Limb (tissue), 2 donors: ENCODE data around the gene PIAS1.
"Not testable (repeated sequence)": the region's sequence is repeated elsewhere in the genome, so short reads cannot be mapped to it uniquely, and the experiment has no call there.

Experiments
- DNase-seq, 2 donors: peaks; one replicate each; pipeline ENCODE4 v3.0.0-alpha.2; 2016; ENCODE audit errors: extremely low spot score in 2 of 2

PIAS1 gene

DNA sequence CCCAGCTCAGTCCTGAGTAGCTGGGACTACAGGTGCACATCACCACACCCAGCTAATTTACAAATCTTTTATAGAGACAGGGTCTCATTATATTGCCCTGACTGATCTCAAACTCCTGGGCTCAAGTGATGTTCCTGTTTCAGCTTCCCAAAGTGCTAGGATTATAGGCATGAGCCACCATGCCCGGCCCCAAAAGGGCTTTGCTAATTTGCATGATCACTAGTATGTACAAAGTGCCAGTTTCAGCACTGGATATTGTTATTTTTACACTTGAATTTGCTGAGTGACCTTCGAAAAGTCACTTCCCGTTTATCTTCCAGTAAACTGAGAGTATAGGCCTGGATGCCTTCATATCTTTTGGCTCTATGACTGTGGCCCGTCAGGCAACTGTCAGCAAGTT, 163.2 kb downstream of the PIAS1 start:
- DNase-seq: no peak

DNA sequence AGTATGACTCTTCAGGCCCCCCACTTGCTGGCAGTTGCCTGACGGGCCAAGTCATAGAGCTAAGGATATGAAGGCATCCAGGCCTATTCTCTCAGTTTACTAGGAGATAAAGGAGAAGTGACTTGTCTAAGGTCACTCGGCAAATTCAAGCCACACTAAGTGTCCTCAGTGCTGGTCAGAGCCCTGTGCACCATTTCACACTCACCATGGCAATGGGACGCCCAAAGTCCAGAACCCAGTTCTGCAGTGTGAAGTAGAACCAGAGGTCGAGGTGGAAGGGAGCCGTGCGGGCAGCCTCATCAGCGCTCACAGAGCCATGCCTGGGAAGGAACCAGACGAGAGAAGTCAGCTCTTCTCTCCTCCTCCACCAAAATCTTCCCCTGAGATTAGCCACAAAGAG, 164.2 kb downstream of the PIAS1 start:
- no peak for DNase-seq

DNA sequence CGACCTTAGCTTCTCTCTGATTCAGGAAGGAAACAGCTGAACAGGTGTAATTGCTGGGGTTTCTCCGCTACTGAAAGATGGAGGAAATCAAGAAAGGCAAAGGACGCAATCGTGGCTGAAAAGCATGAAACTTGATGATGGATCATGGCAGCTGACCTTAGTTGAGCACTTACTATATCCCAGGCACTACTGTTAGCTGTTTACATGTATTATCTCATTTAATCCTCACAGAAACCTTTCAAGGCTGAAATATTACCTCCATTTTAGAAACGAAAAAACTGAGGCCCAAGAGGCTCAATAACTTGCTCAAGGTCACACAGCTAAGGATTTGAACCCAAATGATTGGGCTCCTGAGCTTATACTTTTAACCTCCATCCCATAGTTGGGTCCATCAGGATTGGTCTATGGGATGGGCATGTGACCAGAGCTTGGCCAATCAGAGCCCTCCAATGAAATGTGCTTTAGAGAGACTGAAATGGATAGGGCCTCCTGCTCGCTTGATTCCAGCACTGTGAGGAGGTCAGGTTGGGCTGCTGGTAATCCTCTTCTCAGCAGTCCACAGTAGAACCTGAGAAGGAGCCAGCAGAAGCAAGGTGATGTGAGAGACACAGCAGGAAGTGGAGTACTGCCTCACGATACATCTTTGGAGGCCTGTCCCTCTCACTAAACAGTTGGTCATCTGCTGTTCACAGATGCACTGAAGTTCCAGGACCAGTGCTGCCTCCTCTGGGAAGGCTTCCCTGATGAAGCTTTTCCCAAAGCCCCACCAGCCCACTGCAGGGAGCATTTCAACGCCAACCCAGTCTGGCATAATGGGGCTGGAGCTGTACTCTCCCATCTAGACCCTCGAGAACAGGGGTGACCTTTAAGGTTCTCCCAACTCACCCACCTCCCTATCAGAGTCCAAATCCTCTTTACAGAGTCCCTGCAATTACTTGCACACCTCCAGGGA, 165.0 kb downstream of the PIAS1 start:
- no peak for DNase-seq

DNA sequence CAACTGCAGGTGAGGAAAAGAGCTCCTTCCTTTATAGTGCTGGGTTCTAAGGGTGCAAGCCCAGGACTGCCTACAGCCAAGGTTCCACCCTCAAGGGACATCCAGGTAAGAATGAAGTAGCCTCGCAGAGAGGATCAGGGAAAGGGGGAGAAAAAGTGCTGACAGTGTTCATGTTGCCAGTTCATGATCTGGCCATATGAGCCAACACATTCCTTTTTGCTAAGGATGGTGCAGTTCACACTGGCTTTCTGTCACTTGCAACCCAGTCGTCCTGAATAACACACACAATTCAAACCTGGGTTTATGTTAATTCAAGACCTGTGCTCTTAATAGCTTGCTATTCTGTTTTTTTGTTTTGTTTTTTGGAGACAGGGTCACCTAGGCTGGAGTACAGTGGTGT, 166.4 kb downstream of the PIAS1 start:
- DNase-seq: no peak

DNA sequence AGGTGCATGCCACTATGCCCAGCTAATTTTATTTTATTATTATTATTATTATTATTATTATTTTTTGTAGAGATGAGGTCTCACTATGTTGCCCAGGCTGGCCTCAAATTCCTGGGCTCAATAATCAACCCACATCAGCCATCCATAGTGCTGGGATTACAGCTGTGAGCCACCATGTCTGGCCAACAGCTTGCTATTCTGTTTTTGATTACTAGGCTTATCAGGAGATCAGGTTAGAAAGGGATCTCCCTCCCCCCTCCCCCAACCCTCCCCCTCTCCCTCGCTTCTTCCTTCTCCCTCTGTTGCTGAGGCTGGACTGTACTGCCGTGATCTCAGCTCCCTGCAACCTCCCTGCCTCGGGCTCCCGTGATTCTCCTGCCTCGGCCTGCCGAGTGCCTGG, 166.9 kb downstream of the PIAS1 start:
- DNase-seq: no peak

DNA sequence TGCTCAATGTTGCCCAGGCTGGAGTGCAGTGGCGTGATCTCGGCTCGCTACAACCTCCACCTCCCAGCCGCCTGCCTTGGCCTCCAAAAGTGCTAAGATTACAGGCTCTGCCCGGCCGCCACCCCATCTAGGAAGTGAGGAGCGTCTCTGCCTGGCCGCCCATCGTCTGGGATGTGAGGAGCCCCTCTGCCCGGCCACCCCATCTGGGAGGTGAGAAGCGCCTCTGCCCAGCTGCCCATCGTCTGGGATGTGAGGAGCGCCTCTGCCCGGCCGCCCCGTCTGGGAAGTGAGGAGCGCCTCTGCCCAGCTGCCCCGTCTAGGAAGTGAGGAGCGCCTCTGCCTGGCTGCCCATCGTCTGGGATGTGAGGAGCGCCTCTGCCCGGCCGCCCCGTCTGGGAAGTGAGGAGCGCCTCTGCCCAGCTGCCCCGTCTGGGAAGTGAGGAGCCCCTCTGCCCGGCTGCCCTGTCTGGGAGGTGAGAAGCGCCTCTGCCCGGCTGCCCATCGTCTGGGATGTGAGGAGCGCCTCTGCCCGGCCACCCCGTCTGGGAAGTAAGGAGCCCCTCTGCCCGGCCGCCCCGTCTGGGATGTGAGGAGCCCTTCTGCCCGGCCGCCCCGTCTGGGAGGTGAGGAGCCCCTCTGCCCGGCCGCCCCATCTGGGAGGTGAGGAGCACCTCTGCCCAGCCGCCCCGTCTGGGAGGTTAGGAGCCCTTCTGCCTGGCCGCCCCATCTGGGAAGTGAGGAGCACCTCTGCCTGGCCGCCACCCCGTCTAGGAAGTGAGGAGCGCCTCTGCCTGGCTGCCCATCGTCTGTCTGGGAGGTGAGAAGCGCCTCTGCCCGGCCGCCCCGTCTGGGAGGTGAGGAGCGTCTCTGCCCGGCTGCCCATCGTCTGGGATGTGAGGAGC, 167.7 kb downstream of the PIAS1 start:
- not testable (repeated sequence) for DNase-seq

DNA sequence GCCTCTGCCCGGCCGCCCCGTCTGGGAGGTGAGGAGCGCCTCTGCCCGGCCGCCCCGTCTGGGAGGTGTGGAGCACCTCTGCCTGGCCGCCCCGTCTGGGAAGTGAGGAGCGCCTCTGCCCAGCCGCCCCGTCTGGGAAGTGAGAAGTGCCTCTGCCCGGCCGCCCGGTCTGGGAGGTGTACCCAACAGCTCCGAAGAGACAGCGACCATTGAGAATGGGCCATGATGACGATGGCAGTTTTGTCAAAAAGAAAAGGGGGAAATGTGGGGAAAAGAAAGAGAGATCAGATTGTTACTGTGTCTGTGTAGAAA, 168.3 kb downstream of the PIAS1 start:
- not testable (repeated sequence) for DNase-seq

DNA sequence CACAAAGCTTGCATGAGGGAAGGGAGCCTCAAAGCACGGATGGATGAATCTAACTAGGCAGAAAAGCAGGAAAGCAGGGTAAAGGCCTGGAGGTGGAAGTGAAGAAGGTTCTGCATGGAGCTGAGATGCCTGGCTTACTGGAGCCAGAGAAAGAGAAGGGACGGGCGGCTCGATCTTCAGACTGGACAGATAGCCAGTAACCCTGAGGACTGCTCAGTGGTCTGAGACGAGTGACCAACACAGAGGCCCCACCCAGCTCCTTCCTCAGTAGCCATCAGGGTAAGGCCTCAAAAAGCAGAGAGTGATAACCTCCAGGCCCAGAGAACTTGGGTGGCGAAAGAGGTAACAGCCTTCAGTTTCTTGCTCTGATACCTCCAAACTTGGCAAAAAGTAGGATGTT, 169.1 kb downstream of the PIAS1 start:
- no peak for DNase-seq

DNA sequence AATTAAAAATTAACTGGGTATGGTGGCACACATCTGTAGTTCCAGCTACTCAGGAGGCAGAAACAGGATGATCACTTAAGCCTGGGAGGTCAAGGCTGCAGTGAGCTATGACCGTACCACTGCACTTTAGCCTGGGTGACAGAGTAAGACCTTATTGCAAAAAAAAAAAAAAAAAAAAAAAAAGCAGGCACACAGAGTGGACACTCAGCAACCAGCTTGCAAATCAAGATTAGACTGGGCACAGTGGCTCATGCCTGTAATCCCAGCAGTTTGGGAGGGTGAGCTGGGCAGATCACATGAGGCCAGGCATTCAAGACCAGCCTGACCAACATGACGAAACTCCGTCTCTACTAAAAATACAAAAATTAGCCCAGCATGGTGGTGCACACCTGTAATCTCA, 170.0 kb downstream of the PIAS1 start:
- no peak for DNase-seq

DNA sequence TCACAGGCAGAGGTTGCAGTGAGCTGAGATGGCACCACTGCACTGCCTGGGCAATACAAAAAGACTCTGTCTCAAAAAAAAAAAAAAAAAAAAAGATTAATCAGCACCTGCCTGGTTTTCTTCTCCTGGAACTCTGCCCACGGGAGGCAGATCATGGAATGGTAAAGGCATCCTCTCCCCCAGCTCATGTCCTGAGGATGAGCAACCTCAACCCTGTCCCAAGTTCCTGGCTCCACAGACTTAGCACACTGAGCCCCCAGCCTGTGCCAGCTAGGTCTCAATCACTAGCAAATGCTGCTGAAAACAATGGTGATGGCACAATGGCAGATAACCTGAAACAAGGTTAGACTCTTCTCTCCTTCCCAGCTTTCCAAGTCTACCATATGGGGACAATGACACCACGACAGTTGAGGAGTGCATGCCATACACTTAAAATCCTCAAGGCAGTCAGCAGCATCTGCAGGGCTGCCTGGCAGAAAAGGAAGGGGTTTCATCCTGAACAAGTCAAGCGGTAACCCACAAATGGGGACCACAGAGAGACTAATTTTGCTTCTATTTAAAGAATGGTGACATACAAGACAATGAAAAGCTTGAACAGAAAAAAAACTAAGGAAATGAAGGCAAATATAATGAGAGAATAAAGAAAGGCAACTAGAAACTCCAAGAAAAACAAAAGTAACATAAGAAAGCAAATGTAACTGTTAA, 170.6 kb downstream of the PIAS1 start:
- DNase-seq: no peak

DNA sequence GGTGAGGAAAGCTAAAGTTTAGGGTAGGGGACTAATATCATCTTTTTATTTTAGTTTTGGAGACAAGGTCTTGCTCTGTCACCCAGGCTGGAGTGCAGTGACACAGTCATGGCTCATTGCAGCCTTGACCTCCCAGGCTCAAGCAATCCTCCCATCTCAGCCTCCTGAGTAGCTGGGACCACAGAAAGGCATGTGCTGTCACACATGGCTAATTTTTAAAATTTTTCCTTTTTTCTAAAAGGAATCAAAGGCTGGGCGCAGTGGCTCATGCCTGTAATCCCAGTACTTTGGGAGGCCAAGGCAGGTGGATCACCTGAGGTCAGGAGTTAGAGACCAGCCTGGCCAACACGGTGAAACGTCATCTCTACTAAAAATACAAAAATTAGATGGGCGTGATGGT, 171.3 kb downstream of the PIAS1 start:
- not testable (repeated sequence) for DNase-seq

DNA sequence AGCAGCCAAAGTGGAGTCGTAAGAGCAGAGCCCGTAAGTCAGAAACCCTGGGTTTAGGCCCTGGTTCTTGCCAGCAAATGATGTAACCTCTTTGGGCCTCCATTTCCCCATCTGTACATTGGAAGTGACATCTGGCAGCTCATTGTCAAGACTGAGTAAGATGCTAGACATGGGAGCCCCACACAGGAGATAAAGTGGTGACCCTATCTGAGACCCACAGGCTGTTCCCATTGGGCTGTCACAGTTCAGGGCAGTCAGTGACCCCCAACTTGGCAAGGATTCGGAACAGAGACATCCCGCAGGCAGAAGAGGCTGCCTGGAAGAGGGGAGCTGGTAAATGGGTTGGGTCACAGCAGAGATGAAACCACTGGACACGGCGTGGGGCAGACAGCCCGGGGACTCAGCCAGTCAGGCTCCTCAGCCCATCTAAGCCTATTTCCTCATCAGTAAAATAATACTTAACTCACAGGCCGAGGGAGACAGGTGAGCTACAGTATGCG, 173.6 kb downstream of the PIAS1 start:
- no peak for DNase-seq

DNA sequence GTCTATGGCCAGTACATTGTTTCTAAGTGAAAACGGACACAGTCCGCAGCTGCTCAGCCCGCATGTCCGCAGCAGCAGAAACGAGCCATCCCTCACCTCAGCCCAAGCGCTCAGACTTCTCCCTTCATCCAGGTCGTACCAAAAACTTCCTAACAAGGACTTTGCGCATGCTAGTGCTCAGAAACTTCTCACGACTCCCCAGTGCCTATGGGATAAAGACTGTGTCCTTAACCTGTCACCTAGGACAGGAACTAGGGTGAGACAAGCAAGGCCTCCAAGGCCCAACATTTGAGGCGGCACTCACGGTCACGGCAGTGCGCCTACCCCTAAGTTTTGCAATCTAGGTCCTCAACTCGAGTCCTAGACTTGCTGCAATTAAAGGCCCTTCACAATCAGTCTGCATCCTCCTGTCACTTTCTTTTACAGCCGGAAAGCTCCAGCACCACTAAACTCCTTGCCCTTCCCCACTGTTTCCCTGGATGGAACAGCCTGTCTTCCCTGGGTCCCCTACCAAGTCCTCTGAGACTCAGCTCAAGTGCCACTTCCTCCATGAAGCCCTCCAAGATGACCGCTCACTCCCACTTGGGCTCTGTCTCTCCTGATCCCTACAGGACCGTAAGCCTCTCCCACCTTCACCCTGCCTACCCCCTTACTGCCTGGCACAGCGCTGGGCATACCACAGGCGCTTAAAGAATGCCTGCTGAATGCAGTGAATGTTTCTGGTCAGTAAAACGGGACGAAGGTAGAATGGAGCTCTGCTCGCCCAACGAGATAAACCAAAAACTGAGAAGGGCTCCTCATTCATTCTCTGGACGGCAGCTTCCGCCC, 174.2 kb downstream of the PIAS1 start:
- DNase-seq: no peak

DNA sequence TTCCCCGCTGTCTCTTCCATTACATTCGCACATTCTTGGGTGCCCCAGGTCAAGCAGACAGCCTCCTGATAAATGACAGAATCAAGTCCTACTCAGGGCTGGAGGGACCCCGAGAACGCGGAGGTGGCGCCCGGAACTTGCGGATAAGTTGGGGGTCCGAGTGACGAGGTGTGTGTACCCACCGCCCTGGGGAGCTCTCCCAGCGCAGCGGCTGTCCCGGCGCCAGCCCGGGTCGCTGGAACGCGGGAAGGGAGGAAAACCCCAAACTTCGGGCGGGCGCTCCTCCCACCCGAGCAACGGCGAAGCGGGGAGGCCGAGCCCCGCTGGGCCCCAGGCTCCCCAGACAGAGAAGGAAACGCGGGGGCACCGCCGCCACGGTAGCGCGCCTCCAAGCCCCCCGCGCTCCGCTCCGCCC, 174.9 kb downstream of the PIAS1 start:
- DNase-seq: no peak

DNA sequence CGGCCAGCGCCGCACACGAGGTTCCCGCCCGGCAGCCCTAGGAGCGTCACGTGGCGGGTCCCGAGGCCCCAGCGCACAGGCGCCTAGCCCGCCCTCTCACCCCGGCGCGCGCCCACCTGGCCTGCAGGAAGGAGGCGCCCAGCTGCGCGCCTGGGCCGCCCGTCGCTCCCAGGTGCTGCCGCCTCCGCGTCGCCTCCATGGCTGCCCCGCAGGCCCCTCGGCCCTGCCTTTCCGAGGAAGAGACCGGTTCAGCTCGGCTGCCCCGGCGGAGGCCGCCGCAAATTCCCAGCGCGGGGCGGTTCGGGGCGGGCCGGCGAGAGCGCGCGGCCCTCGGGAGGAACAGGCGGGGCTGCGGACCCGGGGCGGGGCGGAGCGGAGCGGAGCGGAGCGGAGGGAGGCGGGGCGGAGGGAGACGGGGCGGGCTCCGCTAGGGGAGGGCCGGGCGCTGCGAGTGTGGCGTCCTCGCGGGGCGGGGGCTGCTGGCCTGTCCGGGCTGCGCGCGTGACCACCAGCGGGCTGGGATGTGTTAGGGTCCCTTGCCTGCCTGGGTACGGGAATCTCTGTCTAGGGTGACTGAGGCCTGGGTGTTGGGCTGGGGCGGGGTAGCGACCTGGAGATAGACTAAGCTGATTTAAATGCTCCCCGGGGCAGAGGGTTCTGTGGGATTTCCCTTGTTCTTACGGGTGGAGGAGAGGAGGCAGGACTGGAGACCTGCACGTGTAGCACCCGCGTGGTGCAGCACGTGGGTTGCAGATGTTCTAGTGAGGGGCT, 175.5 kb downstream of the PIAS1 start, which contains the start of gene CLN6:
TSS of gene CLN6 (minus strand) at position 343 of the 771 bp plus-strand sequence. CDS start at position 199, 144 bp downstream.
- DNase-seq: peak; percentile 70 to 92

DNA sequence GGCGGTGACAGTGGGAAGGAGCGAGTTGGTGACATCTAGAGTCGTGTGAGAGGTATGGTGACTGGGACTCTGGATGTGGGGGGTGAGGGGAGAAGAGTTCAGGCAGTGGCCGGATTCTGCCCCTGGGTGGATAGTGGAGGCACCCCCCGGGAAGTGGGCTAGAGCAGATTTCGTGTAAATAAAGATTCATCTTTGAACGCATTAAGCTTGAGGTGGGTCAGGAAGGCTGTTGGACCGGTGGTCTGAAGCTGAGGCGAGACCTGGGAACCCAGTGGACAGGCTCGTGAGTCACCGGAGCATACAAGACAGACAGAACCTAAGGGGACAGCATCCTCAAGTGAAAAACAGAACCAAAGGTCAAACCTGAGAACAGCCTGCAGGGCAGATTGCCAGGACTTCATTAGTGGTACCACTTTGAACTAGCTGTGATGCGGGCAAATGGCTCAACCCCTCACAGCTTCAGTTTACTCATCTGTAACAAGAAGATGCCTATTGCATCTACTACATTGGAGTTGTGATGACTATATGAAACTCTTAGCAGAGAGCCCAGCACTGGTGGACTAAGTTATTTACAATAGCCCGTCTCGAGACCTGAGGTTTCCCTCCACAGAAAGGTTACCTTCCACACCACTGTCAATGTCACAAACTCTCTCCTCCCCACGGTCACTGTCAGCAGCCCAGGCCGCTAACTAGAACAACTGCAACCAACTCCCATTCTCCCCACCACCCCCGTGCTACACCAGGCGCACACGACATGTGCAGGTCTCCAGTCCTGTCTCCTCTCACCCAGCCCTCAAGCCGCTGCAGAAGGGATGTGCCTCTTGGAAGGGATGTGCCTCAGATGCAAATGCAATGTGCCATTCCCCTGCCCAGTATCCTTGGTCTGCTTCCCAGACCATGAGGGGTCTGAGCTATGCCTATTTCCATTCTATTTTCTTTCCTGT, 176.3 kb downstream of the PIAS1 start:
- peak in 1 of 2 donors; percentile 32 for DNase-seq

DNA sequence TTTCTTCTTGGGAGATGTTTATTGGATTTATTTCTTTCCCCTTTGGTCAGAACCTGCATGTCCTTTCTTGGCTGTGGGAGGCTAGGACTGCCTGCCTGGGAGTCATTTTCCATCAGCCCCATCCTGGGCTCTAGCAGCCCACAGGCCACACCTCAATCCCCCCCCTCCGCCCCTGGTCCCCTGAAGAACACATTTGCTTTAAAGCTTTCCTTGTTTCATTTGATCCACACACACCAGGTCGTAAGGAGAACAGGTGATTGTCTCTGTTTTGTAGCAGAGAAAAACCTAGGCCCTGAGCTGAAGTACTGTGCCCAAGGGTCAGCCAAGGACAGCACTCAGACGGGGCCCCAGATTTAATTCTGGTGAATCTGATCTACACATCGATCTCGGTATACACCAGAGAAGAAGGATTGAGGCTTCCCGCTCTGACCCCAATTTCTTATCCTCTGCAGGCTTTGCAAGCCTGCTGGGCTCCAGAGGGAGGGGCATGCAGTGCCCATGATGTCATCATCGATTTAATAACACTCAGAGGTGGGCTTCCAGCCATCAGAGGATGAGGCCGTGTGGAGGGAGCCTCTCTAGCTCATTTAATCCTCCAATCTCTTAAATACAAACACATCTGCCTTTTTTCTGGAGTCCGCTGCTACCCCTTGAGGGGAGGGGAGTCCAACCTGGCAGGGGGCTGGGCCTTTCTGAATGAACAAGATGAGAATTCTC, 177.1 kb downstream of the PIAS1 start:
- no peak for DNase-seq

DNA sequence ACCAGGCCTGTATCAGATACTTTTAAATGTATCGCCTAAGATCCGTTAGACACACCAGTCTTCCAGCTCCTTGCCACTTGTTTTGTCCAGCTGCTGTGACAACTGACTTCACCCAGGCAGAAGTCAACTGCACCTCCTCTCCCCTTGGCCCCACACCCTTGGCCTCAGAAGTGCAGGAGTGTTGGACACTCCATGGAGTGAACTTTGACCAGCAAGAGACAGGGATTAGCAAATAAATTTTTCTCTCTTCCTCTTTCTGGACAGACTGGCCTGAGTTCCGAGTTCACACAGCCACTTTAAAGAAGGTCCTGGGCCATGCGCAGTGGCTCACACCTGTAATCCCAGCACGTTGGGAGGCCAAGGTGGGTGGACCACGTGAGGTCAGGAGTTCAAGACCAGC, 178.3 kb downstream of the PIAS1 start:
- DNase-seq: no peak
